SW480 (cell line): ENCODE measurements around the gene KIF15.

Source experiments
- DNase-seq: peaks from one replicate; pipeline ENCODE4 v3.0.0-alpha.2; 2016; ENCODE audit warnings: low spot score

Gene KIF15

DNA sequence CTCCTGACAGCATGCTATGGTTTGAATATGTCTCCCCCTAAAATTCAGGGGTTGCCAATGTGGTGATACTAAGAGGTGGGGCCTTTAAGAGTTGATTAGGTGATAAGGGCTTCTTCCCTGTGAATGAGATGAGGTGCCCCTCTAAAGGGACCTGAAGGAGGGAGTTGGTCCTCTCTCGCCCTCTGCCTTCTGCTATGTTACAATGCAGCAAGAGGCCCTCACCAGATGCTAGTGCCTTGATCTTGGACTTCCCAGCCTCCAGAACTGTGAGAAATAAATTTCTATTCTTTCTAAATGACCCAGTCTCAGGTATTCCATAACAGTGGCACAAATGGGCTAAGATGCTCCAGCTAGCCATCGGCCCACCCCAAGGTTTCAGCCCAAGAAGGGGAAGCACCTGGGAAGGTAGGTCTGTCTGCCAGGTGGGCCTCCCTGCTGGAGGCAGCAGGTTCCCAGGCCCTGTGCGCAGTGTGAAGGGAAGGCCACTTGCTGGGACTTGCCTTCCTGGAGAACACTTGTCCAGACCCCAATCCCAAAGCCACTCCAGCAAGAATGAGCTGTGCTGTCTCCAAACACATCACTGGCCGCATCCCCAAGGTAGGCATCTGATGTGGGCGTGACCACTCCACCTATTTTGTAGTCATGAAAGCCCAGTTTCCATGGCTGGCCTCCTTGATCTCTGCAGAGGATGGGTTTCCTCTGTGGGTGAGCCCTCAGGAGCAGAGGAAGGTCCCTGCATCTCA lies 121.8 kb downstream of the KIF15 start:
- peak; percentile 23 for DNase-seq

DNA sequence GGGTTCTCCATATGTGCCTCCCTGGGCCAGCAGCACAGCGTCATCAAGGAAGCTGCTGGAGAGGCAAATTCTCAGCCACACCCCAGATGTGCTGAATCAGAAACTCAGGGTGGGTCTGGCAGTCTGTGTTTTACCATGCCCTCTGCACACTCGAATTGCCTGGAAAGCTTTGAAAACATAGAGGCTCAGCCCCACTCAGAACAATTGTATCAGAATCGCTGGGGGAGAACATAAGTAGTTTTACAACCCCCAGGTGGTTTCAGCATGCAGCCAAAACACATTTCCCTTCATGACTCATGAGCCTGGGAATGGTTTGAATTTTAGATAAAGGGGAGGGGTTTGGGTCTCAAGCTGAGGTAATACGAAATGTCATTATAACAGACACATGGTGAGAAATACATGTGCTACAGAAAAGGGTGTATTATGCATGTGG lies 122.4 kb downstream of the KIF15 start:
- peak; percentile 92 for DNase-seq

DNA sequence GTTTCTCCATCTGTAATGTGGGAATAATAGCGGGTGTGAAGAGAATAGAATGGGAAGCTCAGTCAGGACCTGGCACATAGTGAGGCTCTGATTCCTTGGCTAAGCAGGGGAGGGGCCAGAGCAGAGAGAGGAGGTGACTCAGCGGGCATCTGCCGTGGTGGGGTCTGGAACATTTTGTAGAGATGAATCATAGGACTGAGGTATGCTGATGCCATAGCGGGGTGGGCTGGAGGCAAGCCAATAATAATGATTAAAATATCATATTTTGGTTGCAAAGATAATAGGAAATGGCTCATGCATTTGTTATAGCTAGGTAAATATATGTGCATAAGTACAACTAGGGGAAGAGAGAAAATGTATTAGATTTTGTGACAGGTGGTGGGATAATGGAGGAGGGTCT lies 124.0 kb downstream of the KIF15 start:
- peak; percentile 88 for DNase-seq

DNA sequence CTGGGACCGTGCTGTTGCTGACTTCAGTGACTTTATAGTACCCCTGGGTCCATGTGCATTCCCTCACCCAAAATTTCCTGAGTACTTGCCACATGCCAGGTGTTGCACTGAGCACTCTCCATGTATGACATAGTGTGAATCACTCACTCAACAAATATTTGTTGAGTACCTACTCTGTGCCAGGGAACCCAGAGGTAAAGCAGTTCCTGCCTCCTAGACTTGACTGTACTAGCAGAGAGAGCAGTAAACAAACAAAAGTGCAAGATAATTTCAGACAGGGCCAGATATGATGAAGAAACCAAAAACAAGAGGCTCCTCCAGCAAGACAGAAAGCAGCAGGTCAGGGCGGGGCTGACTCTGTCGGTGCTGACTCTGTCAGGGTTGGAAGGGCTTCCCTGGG lies 125.0 kb downstream of the KIF15 start:
- no peak for DNase-seq

DNA sequence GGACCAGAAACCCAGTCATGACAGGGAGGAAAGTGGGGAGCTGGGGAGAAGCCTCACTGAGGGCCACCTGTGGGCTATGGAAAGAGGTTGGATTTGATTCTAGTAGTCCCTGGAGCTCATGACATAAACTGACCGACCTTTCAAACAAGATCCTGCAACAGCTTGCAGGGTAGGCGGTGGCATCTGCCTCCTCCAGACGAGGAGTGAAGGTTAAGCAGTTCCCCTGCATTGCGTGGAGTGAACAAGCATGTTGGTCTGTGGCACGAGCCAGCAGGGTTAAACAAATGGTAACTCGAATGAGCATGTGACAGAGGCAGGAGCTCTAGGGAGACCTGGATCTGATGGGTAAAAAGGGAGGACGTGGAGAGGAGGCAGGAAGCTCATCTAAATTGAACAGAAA lies 125.5 kb downstream of the KIF15 start:
- DNase-seq = no peak

DNA sequence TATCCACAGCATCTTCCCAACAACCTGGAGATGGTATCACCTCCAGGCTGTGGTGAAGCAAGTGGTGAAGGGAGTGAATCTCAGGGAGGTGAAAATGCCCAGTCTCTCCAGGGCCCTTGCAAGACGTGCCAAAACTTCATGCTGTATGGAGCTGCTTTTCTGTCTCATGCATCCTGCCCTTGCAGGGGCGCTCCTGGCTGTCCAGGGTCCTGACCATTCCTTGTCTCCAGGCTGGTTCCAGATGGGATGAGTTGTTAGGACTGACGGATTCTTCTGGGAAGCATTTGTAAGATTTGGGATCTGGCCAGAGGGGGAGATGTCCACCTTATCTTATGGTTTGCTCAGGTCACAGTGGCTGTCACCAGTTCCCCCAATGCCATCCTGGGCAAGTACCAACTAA lies 128.7 kb downstream of the KIF15 start:
- DNase-seq = no peak

DNA sequence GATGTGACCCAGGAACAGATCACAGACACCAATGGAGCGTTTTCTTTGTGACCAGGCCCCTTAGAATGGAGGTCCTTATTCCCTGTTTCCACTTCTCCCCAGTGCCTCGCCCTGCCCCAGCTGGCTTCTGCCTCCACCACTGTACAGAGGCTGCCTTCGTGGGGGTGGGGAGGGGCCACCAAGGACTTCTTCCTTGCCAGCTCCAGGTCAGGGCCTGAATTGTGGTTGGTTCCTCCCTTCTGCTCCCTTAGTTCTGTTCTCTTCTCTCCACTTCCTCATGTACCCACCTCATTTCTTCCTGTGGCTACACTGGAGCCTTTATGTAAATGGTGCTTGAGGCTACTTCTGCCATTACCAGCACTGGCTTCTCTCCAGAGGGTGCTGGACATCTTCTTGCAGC lies 129.3 kb downstream of the KIF15 start:
- DNase-seq = no peak

DNA sequence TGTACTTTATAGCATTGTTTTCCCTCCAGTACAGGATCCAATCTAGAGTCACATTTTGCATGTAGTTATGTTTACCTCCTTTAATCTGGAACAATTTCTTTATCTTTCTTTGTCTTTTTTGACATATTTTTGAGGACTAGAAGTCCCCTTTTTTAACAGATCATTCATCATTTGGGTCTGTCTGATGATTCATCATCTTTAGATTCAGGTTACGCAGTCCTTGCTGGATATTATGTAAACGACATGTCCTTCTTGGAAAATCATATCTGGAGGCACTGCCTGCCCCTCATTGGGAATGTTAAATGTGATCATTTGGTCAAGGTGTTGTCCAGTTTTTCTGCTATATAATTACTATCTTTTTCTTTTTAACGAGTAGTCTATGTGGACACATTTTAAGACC lies 131.1 kb downstream of the KIF15 start:
- no peak for DNase-seq

DNA sequence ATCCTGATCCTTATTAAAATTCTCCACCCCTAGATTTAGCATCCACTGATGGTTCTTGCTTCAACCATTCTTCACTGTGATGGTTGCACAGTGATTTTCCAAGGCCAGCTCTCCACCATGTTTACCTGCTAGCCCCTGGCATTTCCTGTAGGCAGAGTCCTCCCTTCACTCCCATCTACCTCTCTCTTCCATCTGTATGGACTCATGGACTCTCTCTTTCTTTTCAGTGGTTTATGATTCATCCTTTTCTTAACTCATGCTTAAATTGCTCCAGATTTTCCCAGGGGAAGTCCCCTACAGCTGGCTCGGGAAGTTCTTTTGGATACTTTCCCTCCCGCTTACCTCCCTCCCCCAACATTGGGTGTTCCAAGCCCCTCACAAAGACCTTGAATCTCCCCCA lies 131.5 kb downstream of the KIF15 start:
- DNase-seq = peak; percentile 48

DNA sequence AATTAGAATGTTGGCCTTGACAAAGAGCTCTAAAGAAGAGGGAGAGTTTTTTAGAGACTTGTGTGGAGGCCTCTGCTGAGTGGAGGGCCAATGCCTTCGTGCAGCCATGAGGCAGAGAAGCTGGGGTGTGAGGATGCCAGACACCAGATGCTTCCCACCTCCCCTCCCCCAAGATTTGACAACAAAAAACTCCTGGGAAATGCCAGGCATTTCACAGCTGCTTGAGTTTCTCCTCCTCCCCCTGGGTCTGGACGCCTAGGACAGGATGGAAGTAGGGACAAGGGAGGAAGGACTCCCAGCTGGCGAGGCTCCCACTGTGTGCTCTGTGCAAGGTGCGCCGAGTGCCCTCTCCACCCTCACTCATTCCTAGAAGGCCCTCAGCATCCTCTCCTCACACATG lies 132.9 kb downstream of the KIF15 start:
- DNase-seq = no peak

DNA sequence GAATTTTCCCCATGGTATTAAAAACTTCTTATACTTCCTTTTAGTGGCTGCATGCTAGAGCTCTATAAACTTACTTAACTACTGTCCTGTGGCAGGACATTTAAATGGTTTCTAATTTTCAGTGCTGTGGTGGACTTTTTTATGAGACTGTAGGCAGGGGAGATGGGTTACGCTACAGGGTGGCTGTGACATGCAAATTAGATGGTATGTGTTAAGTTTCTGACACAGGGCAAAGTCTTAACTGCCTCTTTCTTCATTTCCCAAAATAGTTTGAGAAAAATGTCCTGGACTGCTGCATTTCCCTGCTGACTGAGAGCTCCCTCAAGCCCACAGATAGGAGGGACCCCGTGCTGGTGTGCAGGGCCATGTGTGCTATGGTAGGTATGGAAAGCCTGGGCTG lies 134.8 kb downstream of the KIF15 start:
- no peak for DNase-seq

DNA sequence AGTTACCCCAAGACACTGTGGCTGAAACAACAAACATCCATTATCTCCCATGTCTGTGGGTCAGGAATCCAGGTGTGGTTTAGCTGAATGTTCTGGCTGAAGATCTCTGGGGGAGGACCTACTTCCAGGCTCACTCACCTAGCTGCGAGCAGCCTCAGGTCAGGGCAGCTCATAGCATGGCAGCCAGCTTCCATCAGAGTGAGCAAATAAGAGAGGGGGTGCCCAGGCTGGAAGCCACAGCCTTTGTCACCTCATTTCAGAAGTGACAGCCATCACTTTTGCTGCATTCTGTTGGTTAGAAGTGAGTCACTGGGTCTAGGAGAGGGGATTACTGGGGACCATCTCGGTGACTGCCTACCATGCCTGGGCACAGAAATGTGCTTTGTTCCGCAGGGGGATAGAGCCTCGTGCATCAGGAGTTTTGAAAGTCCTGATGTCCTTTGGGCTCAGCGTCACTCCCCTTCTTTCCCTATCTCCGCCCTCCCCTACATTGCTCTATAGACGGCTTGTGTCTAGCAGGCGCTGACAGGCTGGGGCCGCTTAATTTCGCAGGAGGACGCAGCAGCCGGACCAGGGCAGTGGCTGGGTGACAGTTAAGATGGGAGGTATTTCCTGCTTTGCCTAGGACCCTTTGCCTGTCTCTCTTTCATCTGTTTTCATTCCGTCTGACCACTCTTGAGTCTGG lies 138.2 kb downstream of the KIF15 start:
- DNase-seq = no peak

DNA sequence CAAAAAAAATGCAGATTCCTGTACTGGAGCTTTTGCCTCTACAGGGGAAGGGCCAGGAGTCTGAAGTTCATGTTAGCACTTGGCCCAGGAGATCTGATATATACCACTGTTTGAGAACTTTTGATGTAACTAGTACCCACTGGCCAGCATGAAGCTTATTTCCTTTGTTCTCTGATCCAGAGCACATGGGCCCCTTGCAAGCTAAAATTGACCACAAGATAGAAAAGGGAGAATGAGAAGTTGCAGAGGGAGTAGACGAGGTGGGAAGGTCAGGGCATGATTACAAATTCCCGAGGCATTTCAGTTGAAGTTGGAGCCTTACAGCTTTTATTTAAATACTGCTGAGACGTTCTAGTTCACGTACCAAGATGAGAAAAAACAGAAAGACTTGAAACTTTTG lies 141.0 kb downstream of the KIF15 start:
- DNase-seq = no peak
